WTC11 (cell line): Measurements from ENCODE around the gene FOXP1. TPM values are rescaled to one million over a fixed set of nuclear protein-coding genes. Genes with fewer than 3 reads are reported as not detected.

Experiments used
- ATAC-seq: fragments of 200-7000 bp; cut with Tn5 transposase; 2 replicates; pipeline ENCODE4 v1.10.0; 2021; ENCODE audit warnings: mild to moderate bottlenecking, moderate library complexity
- CTCF ChIA-PET: fragments of 300-600 bp; sonication (Branson Sonifier 250); formaldehyde crosslinking; loops from one replicate; lab custom pipeline; 2021; ENCODE audit warnings: antibody characterized with exemption; lab: Charles Lee
- POLR2A ChIA-PET: fragments of 350-600 bp; sonication (Branson Sonifier 250); formaldehyde crosslinking; loops from one replicate; lab custom pipeline; 2021; ENCODE audit warnings: antibody characterized with exemption; lab: Charles Lee
- DNase-seq: peaks from one replicate; pipeline ENCODE4 v3.0.0; 2021; ENCODE audit warnings: low spot score
- H3K27ac Mint-ChIP-seq: 2 replicates; pipeline ENCODE4 v1.8.0; 2021; ENCODE audit warnings: mixed read lengths
- H3K27me3 Mint-ChIP-seq: 2 replicates; pipeline ENCODE4 v1.8.0; 2021; ENCODE audit warnings: low read depth, mild to moderate bottlenecking, moderate library complexity, mixed read lengths
- H3K36me3 Mint-ChIP-seq: 2 replicates; pipeline ENCODE4 v1.8.0; 2021; ENCODE audit warnings: mixed read lengths
- H3K4me1 Mint-ChIP-seq: 2 replicates; pipeline ENCODE4 v1.8.0; 2022; ENCODE audit warnings: mixed read lengths
- H3K4me3 Mint-ChIP-seq: 2 replicates; pipeline ENCODE4 v1.8.0; 2021; ENCODE audit warnings: mild to moderate bottlenecking, moderate library complexity, mixed read lengths
- H3K9me3 Mint-ChIP-seq: 2 replicates; pipeline ENCODE4 v1.8.0; 2021; ENCODE audit warnings: mixed read lengths
- ELF4 ChIP-seq: sonication (generic); formaldehyde crosslinking; IDR thresholded peaks from 2 replicates; pipeline ENCODE4 v1.8.1; 2022; ENCODE audit warnings: low read depth, mild to moderate bottlenecking, moderate library complexity, missing genetic modification reagents
- ETV6 ChIP-seq: sonication (generic); formaldehyde crosslinking; IDR thresholded peaks from 2 replicates; pipeline ENCODE4 v1.8.1; 2022; ENCODE audit warnings: mild to moderate bottlenecking, missing genetic modification reagents
- FOXJ3 ChIP-seq: sonication (generic); formaldehyde crosslinking; IDR thresholded peaks from 2 replicates; pipeline ENCODE4 v1.9.0; 2021; ENCODE audit warnings: missing genetic modification reagents, mild to moderate bottlenecking, borderline replicate concordance
- GABPB1 ChIP-seq: sonication (generic); formaldehyde crosslinking; IDR thresholded peaks from 2 replicates; pipeline ENCODE4 v1.8.1; 2023; ENCODE audit warnings: mild to moderate bottlenecking, missing genetic modification reagents
- MXD4 ChIP-seq: fragments of 250-450 bp; sonication (Bioruptor Pico); IDR thresholded peaks from 2 replicates; pipeline ENCODE4 v1.8.0; 2021; ENCODE audit warnings: mild to moderate bottlenecking, moderate library complexity, borderline replicate concordance
- NR3C1 ChIP-seq: sonication (generic); formaldehyde crosslinking; conservative IDR thresholded peaks from 2 replicates; pipeline ENCODE4 v1.8.1; 2023; ENCODE audit warnings: low read depth, mild to moderate bottlenecking, missing genetic modification reagents
- OVOL2 ChIP-seq: fragments of 250-450 bp; sonication (Bioruptor Pico); IDR thresholded peaks from 2 replicates; pipeline ENCODE4 v1.9.0; 2021; ENCODE audit warnings: mild to moderate bottlenecking, borderline replicate concordance
- RORB ChIP-seq: fragments of 250-450 bp; sonication (Bioruptor Pico); IDR thresholded peaks from 2 replicates; pipeline ENCODE4 v1.9.0; 2021; ENCODE audit warnings: mild to moderate bottlenecking
- TCF7 ChIP-seq: sonication (generic); formaldehyde crosslinking; IDR thresholded peaks from 2 replicates; pipeline ENCODE4 v1.8.0; 2022; ENCODE audit warnings: mild to moderate bottlenecking, low read depth, missing genetic modification reagents, moderate library complexity
- ZBTB21 ChIP-seq: sonication (generic); formaldehyde crosslinking; IDR thresholded peaks from 2 replicates; pipeline ENCODE4 v1.8.1; 2023; ENCODE audit warnings: mild to moderate bottlenecking, missing genetic modification reagents, borderline replicate concordance
- ZNF121 ChIP-seq: sonication (generic); formaldehyde crosslinking; IDR thresholded peaks from 2 replicates; pipeline ENCODE4 v1.8.0; 2023; ENCODE audit warnings: missing genetic modification reagents
- total RNA-seq: library from RNA; stranded (reverse); gene quantifications from 3 replicates; pipeline ENCODE4 v1.2.3, GENCODE V29; 2021
- TF ChIP-seq, protein P1 (sequence below): sonication (generic); formaldehyde crosslinking; IDR thresholded peaks from 2 replicates; pipeline ENCODE4 v1.8.0; 2022; ENCODE audit warnings: mild to moderate bottlenecking, missing genetic modification reagents
- TF ChIP-seq, protein P2 (sequence below): sonication (generic); formaldehyde crosslinking; IDR thresholded peaks from 2 replicates; pipeline ENCODE4 v1.8.0; 2022; ENCODE audit warnings: mild to moderate bottlenecking, missing genetic modification reagents
- TF ChIP-seq, protein P3 (sequence below): fragments of 250-450 bp; sonication (Bioruptor Pico); IDR thresholded peaks from 2 replicates; pipeline ENCODE4 v1.9.0; 2021; ENCODE audit warnings: mild to moderate bottlenecking, borderline replicate concordance
- TF ChIP-seq, protein P4 (sequence below): sonication (generic); formaldehyde crosslinking; IDR thresholded peaks from 2 replicates; pipeline ENCODE4 v1.8.1; 2023; ENCODE audit warnings: mild to moderate bottlenecking, missing genetic modification reagents, borderline replicate concordance

The FOXP1 gene
- total RNA-seq, 1 experiment from 2014 or later, result 25.8 TPM

DNA sequence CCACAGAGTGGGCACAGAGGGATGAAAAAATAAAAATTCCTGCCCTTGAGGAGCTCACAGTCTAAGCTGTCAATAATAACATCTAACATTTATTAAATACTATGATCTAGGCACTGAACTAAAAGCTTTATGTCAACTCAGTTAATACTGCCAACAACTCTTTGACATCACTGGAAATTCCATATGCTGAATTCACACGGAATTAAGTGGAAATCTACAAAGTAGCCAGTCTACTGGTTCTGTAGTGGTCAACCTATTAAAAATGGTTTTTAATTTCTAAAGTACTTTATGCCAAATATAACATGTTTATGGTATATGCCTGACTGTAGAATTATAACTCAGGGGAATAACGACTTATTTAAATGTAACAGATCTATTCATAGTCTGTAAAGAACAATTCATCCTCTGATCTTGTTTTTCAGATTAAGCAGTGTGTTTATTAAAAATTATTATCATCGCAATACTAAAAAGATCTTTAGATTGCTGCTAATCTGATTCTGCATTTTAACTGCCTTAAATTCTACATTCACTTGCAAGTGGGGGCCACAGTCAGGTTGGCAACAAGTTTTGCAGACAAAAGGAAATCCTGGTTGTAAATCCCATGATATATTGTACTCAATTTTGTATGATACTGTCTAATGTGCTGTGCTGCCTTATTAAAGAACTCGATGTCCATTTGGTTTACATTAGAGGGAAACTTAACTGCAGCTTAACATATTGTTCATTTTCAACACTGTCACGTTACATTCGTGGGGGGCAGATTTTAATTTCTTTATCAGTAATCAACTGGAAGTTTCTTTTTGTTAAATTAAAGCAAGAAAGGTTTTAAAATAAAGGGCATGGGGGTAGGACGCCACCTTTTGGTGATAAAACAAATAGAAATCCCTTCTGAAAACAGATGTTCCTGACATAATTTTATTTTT is 2.6 kb upstream of the FOXP1 start:
- Mint-ChIP-seq H3K4me1 (peaks cover 24% of the 10 kb centered on the region), H3K27ac (no peak overlapping the region), H3K36me3 (peaks cover 7% of the 10 kb centered on the region; the same call in 1 of the 2 replicates), H3K9me3 (peaks cover 20% of the 10 kb centered on the region), H3K4me3 (peak overlapping the region; percentile 87; the same call in 1 of the 2 replicates), H3K27me3 (peaks cover 15% of the 10 kb centered on the region)
- ChIA-PET CTCF (interaction anchor here (0.7 to 1.8 kb wide), 3 partner anchors 95 to 1528 kb away, joined by 3 to 8 read pairs (median 4); no protein-coding TSS in a partner anchor), POLR2A (no interaction called here)
- ATAC-seq (no peak), DNase-seq (no peak)
- TF ChIP-seq ELF4 (CRISPR knock-in tag) (no peak), GABPB1 (CRISPR knock-in tag) (no peak), TCF7 (CRISPR knock-in tag) (no peak), MXD4 (CRISPR knock-in tag) (no peak), ZBTB21 (no peak), OVOL2 (no peak), FOXJ3 (CRISPR knock-in tag) (no peak), ZNF121 (no peak), NR3C1 (no peak), RORB (CRISPR knock-in tag) (no peak), ETV6 (no peak)
- TF ChIP-seq, protein P1, sequence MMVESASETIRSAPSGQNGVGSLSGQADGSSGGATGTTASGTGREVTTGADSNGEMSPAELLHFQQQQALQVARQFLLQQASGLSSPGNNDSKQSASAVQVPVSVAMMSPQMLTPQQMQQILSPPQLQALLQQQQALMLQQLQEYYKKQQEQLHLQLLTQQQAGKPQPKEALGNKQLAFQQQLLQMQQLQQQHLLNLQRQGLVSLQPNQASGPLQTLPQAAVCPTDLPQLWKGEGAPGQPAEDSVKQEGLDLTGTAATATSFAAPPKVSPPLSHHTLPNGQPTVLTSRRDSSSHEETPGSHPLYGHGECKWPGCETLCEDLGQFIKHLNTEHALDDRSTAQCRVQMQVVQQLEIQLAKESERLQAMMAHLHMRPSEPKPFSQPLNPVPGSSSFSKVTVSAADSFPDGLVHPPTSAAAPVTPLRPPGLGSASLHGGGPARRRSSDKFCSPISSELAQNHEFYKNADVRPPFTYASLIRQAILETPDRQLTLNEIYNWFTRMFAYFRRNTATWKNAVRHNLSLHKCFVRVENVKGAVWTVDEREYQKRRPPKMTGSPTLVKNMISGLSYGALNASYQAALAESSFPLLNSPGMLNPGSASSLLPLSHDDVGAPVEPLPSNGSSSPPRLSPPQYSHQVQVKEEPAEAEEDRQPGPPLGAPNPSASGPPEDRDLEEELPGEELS, result no peak
- TF ChIP-seq, protein P2, sequence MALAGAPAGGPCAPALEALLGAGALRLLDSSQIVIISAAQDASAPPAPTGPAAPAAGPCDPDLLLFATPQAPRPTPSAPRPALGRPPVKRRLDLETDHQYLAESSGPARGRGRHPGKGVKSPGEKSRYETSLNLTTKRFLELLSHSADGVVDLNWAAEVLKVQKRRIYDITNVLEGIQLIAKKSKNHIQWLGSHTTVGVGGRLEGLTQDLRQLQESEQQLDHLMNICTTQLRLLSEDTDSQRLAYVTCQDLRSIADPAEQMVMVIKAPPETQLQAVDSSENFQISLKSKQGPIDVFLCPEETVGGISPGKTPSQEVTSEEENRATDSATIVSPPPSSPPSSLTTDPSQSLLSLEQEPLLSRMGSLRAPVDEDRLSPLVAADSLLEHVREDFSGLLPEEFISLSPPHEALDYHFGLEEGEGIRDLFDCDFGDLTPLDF (CRISPR knock-in tag), result no peak
- TF ChIP-seq, protein P3, sequence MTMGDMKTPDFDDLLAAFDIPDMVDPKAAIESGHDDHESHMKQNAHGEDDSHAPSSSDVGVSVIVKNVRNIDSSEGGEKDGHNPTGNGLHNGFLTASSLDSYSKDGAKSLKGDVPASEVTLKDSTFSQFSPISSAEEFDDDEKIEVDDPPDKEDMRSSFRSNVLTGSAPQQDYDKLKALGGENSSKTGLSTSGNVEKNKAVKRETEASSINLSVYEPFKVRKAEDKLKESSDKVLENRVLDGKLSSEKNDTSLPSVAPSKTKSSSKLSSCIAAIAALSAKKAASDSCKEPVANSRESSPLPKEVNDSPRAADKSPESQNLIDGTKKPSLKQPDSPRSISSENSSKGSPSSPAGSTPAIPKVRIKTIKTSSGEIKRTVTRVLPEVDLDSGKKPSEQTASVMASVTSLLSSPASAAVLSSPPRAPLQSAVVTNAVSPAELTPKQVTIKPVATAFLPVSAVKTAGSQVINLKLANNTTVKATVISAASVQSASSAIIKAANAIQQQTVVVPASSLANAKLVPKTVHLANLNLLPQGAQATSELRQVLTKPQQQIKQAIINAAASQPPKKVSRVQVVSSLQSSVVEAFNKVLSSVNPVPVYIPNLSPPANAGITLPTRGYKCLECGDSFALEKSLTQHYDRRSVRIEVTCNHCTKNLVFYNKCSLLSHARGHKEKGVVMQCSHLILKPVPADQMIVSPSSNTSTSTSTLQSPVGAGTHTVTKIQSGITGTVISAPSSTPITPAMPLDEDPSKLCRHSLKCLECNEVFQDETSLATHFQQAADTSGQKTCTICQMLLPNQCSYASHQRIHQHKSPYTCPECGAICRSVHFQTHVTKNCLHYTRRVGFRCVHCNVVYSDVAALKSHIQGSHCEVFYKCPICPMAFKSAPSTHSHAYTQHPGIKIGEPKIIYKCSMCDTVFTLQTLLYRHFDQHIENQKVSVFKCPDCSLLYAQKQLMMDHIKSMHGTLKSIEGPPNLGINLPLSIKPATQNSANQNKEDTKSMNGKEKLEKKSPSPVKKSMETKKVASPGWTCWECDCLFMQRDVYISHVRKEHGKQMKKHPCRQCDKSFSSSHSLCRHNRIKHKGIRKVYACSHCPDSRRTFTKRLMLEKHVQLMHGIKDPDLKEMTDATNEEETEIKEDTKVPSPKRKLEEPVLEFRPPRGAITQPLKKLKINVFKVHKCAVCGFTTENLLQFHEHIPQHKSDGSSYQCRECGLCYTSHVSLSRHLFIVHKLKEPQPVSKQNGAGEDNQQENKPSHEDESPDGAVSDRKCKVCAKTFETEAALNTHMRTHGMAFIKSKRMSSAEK (CRISPR knock-in tag), result no peak
- TF ChIP-seq, protein P4, sequence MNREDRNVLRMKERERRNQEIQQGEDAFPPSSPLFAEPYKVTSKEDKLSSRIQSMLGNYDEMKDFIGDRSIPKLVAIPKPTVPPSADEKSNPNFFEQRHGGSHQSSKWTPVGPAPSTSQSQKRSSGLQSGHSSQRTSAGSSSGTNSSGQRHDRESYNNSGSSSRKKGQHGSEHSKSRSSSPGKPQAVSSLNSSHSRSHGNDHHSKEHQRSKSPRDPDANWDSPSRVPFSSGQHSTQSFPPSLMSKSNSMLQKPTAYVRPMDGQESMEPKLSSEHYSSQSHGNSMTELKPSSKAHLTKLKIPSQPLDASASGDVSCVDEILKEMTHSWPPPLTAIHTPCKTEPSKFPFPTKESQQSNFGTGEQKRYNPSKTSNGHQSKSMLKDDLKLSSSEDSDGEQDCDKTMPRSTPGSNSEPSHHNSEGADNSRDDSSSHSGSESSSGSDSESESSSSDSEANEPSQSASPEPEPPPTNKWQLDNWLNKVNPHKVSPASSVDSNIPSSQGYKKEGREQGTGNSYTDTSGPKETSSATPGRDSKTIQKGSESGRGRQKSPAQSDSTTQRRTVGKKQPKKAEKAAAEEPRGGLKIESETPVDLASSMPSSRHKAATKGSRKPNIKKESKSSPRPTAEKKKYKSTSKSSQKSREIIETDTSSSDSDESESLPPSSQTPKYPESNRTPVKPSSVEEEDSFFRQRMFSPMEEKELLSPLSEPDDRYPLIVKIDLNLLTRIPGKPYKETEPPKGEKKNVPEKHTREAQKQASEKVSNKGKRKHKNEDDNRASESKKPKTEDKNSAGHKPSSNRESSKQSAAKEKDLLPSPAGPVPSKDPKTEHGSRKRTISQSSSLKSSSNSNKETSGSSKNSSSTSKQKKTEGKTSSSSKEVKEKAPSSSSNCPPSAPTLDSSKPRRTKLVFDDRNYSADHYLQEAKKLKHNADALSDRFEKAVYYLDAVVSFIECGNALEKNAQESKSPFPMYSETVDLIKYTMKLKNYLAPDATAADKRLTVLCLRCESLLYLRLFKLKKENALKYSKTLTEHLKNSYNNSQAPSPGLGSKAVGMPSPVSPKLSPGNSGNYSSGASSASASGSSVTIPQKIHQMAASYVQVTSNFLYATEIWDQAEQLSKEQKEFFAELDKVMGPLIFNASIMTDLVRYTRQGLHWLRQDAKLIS, result no peak
